NK-92 (cell line): Measurements from ENCODE around the gene PALD1.

Experiments used
- DNase-seq: peaks from one replicate; lab custom pipeline; 2025; ENCODE audit not compliant: unreplicated experiment; lab: John Stamatoyannopoulos, UW

Gene PALD1

GRCh38 chr10:70552586-70552985 is 74.0 kb downstream of the PALD1 start:
- DNase-seq = no peak

GRCh38 chr10:70555371-70555770 is 76.8 kb downstream of the PALD1 start:
- no peak for DNase-seq

- no peak for DNase-seq
Observed at GRCh38 chr10:70557086-70557845, 78.7 kb downstream of the PALD1 start.

GRCh38 chr10:70557876-70558275 is 79.3 kb downstream of the PALD1 start:
- no peak for DNase-seq

- no peak for DNase-seq
Observed at GRCh38 chr10:70558295-70558694, 79.7 kb downstream of the PALD1 start.

GRCh38 chr10:70558871-70559810 is 80.6 kb downstream of the PALD1 start:
- DNase-seq = no peak

GRCh38 chr10:70559861-70560260 is 81.3 kb downstream of the PALD1 start:
- DNase-seq = no peak

- DNase-seq = no peak
Observed at GRCh38 chr10:70560511-70560941, 82.0 kb downstream of the PALD1 start.

GRCh38 chr10:70561070-70561469 is 82.5 kb downstream of the PALD1 start:
- no peak for DNase-seq

GRCh38 chr10:70561558-70561957 is 83.0 kb downstream of the PALD1 start:
- no peak for DNase-seq

- DNase-seq = no peak
Observed at GRCh38 chr10:70562036-70562755, 83.6 kb downstream of the PALD1 start.

GRCh38 chr10:70563230-70563629 is 84.7 kb downstream of the PALD1 start:
- no peak for DNase-seq

- no peak for DNase-seq
Observed at GRCh38 chr10:70564113-70564725, 85.7 kb downstream of the PALD1 start.

GRCh38 chr10:70564901-70565351 is 86.4 kb downstream of the PALD1 start:
- DNase-seq = no peak

- no peak for DNase-seq
Observed at GRCh38 chr10:70565556-70566514, 87.3 kb downstream of the PALD1 start.

GRCh38 chr10:70566515-70567290 is 88.1 kb downstream of the PALD1 start:
- no peak for DNase-seq

- no peak for DNase-seq
Observed at GRCh38 chr10:70567603-70568002, 89.0 kb downstream of the PALD1 start.

- no peak for DNase-seq
Observed at GRCh38 chr10:70568113-70568512, 89.5 kb downstream of the PALD1 start.
